Measurements from ENCODE around the gene SEMA4A. TPM values are rescaled to one million over a fixed set of nuclear protein-coding genes. Genes with fewer than 3 reads are reported as not detected.

Gene SEMA4A
- total and polyA plus RNA-seq, 2 of the 8 experiments (the other 6 are each of a cell fraction or from before 2014, with no cell fraction given), result 7.3 to 10.6 TPM

DNA sequence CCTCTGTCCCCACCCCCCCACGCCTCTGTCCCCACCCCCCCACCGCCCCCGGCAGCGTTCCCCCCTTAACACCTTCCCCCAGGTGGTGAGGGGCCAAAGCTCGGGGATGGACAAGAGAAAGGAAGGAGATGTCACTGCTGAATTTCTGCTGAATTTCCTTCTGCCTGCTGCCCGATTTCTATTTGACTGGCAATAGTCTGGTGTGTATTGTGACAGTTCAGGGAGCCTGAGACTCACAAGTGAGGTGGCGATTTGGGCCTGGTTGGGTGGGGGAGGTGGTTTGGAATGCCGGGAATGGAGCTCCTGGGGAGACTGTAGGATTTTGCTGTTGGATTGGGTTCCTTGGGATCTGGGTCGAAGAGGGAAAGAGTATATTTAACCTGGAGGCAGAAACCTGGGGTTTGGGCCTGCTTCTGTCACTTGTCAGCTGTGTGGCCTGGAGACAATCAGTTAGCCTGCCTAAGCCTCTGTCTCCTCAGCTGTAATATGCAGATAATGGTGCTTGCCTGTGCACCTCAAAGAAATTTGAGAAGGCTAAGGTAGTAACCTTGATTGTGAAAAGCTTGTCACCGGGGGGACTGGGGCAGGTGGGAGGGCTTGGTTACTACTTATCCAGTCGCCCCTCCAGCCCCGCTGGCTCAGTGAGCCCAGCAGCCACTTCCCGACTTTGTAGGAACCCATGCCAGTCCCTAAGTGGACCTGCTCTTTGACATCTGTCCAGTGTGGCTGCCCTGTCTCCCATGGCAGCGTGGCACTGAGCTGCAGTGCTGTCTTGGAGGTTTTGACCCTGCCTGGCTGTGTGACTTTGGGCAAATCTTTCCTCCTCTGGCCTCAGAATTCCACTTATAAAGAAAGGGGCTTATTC is 46.5 kb upstream of the SEMA4A start (continued):
- TF ChIP-seq EP300 (IDR thresholded peaks at IDR 0.05; ENCODE audit: borderline replicate concordance in 1 of 2, low read depth in 2 of 2, low read length in 2 of 2), result peak in 1 of 2 experiments; percentile 73; a peak in 1 of 3 replicates
- TF ChIP-seq MAFK (IDR thresholded peaks at IDR 0.05; ENCODE audit: low read depth, low read length), result no peak
- TF ChIP-seq RAD21 (IDR thresholded peaks at IDR 0.05 in 1 of 2, conservative IDR thresholded peaks at IDR 0.05 in 1 of 2; ENCODE audit: low read depth in 2 of 2, low read length in 2 of 2), result peak in 1 of 2 experiments; percentile 16; a peak in 2 of 4 replicates
- TF ChIP-seq POLR2AphosphoS5 (IDR thresholded peaks at IDR 0.05; ENCODE audit: low read depth, low read length), result peak; percentile 41; the same call in 1 of the 2 replicates
- peak; percentile 28 to 74; a peak in 2 of 4 replicates for TF ChIP-seq HDAC2 (IDR thresholded peaks at IDR 0.05; ENCODE audit: borderline replicate concordance in 1 of 2, low read depth in 2 of 2, low read length in 2 of 2)
- TF ChIP-seq ASH2L (IDR thresholded peaks at IDR 0.05; ENCODE audit: low read length), result peak; percentile 25
- TF ChIP-seq EGR1 (IDR thresholded peaks at IDR 0.05; ENCODE audit: borderline replicate concordance, low read depth, low read length), result no peak
- no peak for TF ChIP-seq HDAC6 (IDR thresholded peaks at IDR 0.05; ENCODE audit: low read depth, low read length)
- TF ChIP-seq POLR2A (IDR thresholded peaks at IDR 0.05; ENCODE audit: control extremely low read depth in 1 of 2, low read depth in 2 of 2, low read length in 2 of 2), result no peak
- TF ChIP-seq TAF1 (IDR thresholded peaks at IDR 0.05; ENCODE audit: low read depth, low read length), result peak; percentile 30; the same call in 1 of the 2 replicates
- TF ChIP-seq, protein P1, sequence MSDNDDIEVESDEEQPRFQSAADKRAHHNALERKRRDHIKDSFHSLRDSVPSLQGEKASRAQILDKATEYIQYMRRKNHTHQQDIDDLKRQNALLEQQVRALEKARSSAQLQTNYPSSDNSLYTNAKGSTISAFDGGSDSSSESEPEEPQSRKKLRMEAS (IDR thresholded peaks at IDR 0.05), result no peak; the same call in 1 of the 2 replicates
- peak; percentile 88 for TF ChIP-seq SAP30 (IDR thresholded peaks at IDR 0.05; ENCODE audit: insufficient read depth, insufficient replicate concordance, low read length)
- TF ChIP-seq SP1 (IDR thresholded peaks at IDR 0.05; ENCODE audit: low read depth, low read length), result peak; percentile 94
- TF ChIP-seq ZNF274 (IDR thresholded peaks at IDR 0.05; ENCODE audit: borderline replicate concordance, extremely low read depth, low read length), result no peak
- TF ChIP-seq SUZ12 (IDR thresholded peaks at IDR 0.05; ENCODE audit: low read length), result no peak
- 0 out of 2 replicates have a peak, but pooled peaks have one; percentile 41 for TF ChIP-seq YY1 (IDR thresholded peaks at IDR 0.05; ENCODE audit: low read depth, low read length)
- TF ChIP-seq TCF12 (IDR thresholded peaks at IDR 0.05; ENCODE audit: low read depth, low read length), result 0 out of 2 replicates have a peak, but pooled peaks have one; percentile 65
- TF ChIP-seq TAF7 (optimal IDR thresholded peaks at IDR 0.05; ENCODE audit: borderline replicate concordance, low read depth, low read length), result no peak
- TF ChIP-seq TEAD4 (IDR thresholded peaks at IDR 0.05; ENCODE audit: low read depth, low read length), result peak; percentile 98
- TF ChIP-seq SIRT6 (IDR thresholded peaks at IDR 0.05; ENCODE audit: low read length), result no peak
